HG02798 (cell line): ENCODE data around the gene SHISA6.

ENCODE experiments used
- ATAC-seq: cut with Tn5 transposase; IDR thresholded peaks from one replicate; pipeline ENCODE4 v1.9.1; 2021; ENCODE audit warnings: mild to moderate bottlenecking; ENCODE audit not compliant: unreplicated experiment, poor library complexity

The SHISA6 gene

DNA sequence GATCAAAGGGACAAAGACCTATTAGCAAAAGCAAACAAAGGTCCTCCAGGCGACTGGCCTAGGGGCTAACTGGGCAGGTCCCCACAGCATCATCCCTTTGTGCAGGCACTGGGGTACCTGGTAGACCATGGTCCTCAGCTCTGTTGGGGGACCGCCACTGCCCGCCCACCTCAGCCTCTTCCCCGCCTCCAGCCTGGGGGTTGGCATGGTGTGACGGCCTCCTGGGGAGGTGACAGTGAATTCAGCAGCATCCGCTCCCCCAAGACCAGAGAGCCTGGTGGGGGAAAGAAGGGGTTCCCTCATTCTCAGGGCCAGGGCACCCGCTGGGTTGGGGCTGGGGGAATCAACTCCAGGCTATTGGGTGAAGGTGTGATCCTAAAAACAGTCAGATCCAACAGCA, 318.6 kb downstream of the SHISA6 start:
- ATAC-seq, result no peak

DNA sequence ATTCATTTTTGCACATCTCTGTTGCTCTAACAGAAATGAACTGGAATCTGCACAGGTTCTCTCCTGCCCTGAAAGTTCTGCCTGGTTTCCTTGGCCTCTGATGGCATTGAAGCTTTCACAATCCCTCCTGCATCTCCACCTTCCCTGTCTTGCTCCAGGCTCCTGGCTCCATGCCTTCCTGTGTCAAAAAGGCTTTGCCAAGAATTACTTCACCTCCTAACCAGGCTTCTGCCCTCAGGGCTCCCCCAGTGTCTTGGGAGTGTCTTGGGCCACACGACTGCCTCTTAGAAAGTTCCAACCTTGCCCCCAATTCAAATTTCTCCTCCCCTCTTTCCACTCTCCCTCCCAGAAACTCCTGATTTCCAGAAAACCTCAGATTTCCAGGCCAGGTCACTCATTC, 320.3 kb downstream of the SHISA6 start:
- ATAC-seq, result no peak

DNA sequence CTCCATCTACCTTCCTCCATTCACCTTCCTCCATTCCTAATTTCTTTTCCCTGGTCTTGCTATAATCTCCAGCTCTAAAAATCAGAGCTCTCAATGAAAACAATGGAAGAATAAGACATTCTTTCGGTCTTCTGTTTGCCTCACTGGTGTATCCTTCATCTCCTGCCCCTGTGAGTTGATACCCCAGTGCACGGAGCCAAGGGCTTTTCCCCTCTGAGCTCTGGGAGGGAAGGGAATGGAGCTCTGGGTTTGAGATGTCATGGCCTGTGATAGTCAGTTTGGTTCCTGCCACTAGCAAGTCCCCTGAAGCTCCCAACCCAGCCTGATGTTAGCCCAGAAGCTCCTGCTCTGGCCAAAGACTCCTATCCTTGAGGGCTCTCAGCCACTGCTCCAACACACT, 320.7 kb downstream of the SHISA6 start:
- ATAC-seq, result no peak

DNA sequence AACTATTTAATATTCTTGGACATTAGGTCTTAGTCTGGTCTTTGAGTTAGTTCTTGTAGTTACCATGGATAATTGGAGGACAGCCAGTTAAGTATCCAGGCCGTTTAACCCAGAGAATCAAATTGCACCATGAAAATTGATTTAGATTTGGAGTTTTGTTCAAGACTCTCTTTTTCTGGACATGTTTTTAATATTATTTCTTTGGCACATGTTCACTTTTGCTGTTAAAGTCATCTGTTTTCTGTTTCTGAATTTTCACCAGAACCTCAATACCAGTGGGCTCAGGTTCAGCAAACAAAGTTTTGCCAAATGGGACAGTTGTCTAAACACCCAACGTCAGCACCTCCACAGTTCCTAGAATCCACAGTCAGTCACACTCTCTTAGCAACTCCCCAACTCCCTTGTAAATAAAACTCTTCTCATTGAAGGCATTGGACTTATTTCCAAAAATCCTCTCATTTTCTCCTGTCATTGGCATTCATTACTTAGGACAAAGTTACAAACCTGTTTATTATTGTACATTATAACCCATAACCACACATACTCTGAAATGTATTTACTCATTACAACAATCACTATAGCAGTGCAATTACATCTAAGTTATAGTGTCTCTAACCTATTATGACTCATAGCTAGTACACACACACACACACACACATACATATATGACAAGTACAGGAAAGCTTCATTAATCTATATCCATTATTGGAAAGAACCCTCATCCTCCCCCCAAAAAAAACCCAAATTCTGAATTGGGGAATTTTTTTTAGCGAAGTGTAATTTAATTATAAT, 323.8 kb downstream of the SHISA6 start:
- no peak for ATAC-seq

DNA sequence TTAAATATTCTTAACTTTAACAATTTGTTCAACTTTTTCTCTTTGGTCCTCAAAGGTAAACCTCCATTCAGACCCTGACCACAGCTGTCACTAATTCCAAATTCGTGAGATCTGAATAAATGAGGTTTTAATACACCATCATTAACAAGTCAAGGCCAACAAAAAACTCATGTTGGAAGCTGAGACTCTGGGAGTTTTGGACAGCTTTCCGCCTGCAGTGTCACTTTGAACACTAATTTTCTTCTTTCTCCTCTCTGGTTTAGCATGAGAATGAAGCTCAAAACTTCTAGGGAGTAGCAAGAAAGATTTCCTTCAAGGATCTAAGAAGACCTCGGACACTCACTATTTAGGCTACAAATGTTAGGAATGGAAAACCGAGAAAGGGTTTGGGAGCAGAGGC, 324.6 kb downstream of the SHISA6 start:
- no peak for ATAC-seq

DNA sequence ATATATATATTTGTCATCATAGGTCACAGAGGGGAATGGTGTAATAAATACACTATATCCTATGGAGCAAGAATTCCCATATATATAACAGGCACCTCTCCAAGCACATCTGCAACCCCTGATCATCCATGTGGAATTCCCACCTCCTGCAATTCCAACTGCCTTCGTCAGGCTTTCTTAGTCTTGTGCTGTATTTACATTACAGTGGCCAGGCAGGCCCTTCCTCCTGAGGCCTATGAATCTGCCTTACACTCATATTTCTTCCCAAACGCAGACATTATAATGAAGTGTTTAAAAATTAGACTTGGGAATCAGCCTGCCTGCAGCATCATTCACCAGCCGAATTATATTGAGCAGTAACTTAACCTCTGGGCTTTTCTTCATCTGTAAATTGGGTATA, 338.0 kb downstream of the SHISA6 start:
- no peak for ATAC-seq

DNA sequence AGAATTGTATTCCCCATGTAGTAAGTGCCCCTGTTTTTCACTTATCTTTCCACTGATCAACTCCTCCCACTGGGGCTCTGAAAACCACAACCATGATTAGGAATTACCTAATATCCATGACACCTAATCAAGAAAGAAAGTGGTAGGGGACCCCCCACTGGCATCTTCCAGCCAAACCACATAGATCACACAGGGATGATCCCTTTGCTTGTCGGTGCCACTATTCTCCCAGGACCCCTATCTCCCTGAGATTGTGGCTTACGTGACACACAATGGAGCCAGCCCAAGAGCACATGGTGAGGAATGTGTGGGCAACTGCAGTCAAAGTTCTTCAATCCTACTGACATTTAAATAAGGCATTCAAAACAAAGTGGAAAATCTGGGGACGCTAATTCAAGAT, 339.7 kb downstream of the SHISA6 start:
- no peak for ATAC-seq

DNA sequence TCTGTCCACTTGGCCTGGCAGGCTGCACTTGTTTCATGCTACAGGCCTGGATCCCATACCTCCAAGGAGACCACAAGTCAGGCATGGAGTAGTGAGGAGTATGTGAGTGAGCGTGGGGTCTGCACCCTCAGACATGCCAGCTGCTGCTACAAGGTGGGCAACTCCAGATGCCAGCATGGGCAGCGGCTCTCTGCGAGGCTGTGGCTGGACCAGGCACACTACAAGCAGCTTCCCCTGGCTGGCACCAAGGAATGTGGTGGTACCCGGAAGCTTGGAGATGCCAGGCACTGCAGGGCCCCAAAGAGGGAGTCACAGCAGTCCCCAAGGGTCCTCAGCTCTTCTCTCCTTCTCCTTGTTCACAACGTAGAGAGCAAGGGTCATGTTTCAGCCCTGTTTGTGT, 341.2 kb downstream of the SHISA6 start:
- ATAC-seq, result no peak

DNA sequence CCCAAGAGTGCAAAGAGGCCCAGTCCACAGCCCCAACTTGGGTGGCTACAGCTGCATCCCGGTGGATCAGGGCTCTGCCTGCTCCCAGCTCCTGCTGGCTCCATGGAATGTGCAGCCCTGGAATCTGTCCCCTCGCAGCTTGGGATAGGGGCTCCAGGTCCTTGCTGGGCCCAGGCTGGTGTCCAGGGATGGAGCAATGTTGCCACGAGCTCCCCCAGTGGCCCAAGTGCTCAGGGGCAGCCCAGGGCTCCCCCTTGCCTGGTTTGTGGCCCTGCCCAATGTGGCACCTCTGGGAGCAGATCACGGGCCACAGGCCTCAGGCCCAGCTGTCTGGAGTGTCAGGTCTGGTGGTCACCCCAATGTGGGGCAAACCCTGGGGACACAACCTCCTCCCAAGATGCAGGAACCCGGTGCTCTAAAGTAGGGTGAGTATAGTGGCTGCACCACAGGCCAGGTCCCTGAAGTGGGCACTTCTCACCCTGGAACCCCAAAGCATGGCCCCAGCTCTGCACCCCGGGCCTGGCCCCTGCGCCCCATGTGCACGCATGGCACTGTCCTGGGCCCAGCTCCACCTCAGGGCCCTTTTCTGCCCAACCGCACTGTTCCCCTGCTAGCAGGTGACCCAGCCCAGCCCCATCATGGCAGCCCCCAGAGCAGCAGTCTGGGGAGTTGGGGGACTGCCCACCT, 342.4 kb downstream of the SHISA6 start:
- ATAC-seq, result no peak

DNA sequence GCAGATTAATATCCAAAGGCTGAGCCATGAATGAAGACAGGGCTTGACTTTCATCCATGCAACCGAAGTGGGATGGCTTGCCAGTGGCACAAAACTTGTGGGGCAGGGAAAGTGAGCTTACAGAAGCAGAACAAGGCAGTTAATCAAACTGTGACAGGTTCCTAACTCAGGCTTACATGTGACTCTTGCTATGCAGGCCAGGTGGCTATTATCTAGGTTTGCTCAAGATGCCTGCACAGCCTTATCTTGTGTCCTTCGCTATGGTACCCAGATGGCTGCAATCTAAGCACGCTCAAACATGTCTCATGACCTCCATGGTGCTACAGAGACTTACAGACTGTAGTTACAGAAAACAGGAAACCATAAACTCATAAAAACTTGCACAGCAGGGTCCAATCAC, 348.7 kb downstream of the SHISA6 start:
- no peak for ATAC-seq

DNA sequence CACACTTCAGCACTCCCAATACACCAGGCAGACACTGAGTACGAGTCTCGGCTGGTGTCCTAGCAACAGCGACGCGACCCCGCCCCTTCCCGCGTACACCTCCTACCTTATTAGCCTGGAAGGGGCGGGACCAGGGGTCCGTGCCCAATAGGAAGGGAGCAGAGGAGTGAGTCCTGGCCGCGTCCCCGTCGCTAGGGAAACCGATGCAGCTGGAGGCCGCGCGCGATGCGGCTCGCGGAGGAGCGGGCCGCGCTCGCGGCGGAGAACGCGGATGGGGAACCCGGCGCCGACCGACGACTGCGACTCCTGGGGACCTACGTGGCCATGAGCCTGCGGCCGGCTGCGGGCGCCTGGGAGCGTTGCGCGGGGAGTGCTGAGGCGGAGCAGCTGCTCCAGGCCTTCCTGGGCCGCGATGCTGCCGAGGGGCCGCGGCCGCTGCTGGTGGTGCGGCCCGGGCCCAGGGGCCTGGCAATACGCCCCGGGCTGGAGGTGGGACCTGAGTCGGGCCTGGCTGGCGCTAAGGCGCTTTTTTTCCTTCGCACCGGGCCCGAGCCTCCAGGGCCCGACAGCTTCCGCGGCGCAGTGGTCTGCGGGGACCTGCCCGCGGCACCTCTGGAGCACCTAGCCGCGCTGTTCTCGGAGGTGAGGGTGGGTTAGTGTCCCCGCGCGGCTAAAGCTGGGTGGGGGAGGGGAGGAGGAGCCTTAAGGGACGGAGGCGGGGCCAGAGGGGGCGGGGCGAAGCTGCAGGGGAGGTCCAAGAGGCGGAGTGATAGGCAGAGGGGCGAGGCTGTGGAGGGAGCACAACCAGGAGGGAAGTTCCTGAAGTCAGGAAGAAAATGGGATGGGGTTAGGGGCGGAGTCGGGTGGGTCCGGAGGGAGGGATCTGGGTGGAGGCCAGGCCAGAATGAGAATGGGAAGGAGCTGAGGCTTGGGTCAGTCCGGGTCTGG, 357.5 kb downstream of the SHISA6 start, which contains the start of gene DNAH9:
TSS of gene DNAH9 (plus strand) at position 197 of the 948 bp plus-strand sequence. CDS start at position 226, 29 bp downstream.
- no peak for ATAC-seq

DNA sequence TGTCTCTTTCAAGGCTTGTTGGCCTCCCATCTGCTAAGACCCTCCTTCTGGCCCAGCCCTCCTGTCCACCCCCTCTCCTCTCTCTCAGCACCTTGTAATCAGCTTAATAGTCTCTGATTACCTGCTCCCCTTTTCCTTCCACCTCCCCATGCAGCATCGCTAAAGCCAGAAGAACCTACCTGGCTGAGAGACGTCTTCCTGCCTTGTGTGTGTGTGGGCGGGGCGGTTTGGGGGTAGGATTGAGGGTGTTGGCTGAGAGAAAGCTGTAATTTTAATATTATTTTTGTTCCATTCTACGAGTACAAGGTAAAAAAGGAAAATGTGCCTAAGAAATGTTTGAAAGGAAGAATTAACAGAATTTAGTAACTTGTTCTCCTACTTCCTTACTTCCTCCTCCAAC, 360.6 kb downstream of the SHISA6 start:
- no peak for ATAC-seq

DNA sequence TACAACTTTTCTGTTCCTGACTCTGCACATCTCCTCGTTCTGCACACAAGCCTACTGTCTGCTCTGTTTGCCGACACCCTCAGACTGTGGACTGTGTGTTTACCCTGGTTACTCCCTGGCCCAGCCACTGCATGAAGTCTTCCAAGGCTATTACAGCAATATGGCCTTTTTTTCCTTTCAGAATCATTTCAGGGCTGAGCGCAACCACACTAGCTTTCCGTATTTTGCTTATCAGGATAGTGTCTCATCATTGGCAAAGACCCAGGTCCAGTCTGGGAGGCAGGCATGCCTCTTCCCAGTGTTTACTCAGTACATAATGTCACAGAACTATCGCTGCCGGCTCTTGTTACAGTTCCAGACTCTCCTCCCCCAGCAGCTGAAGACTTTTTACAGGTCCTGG, 367.4 kb downstream of the SHISA6 start:
- ATAC-seq, result no peak

DNA sequence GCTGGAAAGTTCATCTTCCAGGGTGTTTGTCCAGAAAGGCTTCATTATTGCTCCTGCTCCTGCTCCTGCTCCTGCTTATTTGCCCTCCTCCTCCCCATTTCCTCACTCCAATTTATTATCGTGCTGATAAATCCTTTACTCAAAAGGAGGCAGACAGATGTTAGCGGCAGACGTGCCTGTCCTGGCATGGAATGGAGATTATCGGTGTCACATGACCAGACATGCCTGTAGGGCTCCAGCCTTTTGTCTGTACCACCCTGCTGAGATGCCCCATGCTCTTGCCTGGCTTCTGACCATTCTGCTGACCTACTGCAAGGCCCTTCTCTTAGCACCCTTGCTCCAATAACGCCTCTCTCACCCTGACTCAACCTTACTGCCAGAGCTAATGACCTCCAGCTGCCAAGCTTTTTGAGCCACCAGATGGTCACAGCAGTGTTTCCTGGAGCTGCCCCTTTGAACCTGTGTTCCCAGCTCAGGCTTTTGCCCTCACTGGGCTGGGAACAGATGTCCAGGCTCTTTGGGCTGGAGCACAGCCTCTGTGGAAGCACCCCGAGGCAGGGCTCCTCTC, 370.1 kb downstream of the SHISA6 start:
- ATAC-seq, result no peak

DNA sequence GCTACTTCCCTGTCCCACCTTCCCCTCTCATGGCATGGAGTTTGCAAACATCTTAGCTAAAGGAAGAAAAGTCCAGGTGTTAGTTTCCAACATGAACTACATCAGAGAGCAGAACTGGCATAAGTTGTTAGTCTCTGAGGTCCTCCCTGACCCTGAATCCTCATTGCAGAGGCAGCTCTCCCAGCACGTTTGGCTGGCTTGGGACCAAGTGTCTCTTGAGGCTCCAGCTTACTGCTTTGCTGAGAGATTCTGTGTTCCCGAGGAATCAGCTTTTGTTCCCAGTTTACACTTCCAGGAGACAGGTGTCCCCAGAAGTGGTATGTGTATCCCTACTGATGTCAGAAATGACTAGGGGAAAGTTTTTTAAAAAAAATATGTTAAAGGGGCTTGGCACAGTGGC, 371.9 kb downstream of the SHISA6 start:
- no peak for ATAC-seq
